Liver (tissue), 9 donors: Measurements from ENCODE around the gene EIF4G3. TPM values are rescaled to one million over a fixed set of nuclear protein-coding genes. Genes with fewer than 3 reads are reported as not detected.

Experiments
- DNase-seq: peaks from one replicate; pipeline ENCODE4 v3.0.0-alpha.2; 2017; ENCODE audit warnings: low spot score
- H3K27ac ChIP-seq, 2 donors: one replicate each; pipeline ENCODE4 v1.7.0; 2013; ENCODE audit warnings: inconsistent platforms in 2 of 2, low read length in 2 of 2, control low read depth in 1 of 2, low read depth in 1 of 2, mild to moderate bottlenecking in 1 of 2
- H3K27me3 ChIP-seq, 4 donors: one replicate each; pipeline versions ENCODE4 v1.6.1 to v1.7.0; 2013; ENCODE audit warnings: low read length in 3 of 4, inconsistent platforms in 1 of 4, mild to moderate bottlenecking in 1 of 4, moderate library complexity in 1 of 4; ENCODE audit not compliant: control insufficient read depth in 4 of 4, insufficient read depth in 4 of 4
- H3K36me3 ChIP-seq, 4 donors: one replicate each; pipeline versions ENCODE4 v1.6.1 to v1.7.0; 2013; ENCODE audit warnings: low read length in 3 of 4, mild to moderate bottlenecking in 3 of 4, low read depth in 1 of 4, moderate library complexity in 1 of 4; ENCODE audit not compliant: control insufficient read depth in 4 of 4, insufficient read depth in 3 of 4
- H3K4me1 ChIP-seq, 4 donors: one replicate each; pipeline versions ENCODE4 v1.6.1 to v1.7.0; 2013; ENCODE audit warnings: low read length in 3 of 4, mild to moderate bottlenecking in 3 of 4, moderate library complexity in 1 of 4; ENCODE audit not compliant: control insufficient read depth in 4 of 4, insufficient read depth in 4 of 4
- H3K4me3 ChIP-seq, 3 donors: one replicate each; pipeline versions ENCODE4 v1.6.1 to v1.7.0; 2013; ENCODE audit warnings: low read length in 3 of 3, control low read depth in 1 of 3, low read depth in 1 of 3, mild to moderate bottlenecking in 1 of 3
- H3K9ac ChIP-seq, 2 donors: one replicate each; pipeline ENCODE4 v1.7.0; 2013; ENCODE audit warnings: low read length in 2 of 2, mild to moderate bottlenecking in 2 of 2, moderate library complexity in 2 of 2, control low read depth in 1 of 2, low read depth in 1 of 2
- H3K9me3 ChIP-seq, 4 donors: one replicate each; pipeline versions ENCODE4 v1.6.1 to v1.7.0; 2013; ENCODE audit warnings: low read length in 3 of 4; ENCODE audit not compliant: control insufficient read depth in 4 of 4
- ATF3 ChIP-seq: IDR thresholded peaks from 2 replicates; pipeline ENCODE4 v1.6.1; 2016; ENCODE audit warnings: antibody characterized with exemption
- EGR1 ChIP-seq, 2 donors: IDR thresholded peaks; 2 replicates each; pipeline ENCODE4 v1.6.1; 2016 to 2018; ENCODE audit warnings: antibody characterized with exemption in 2 of 2, low read depth in 2 of 2
- FOXA1 ChIP-seq: IDR thresholded peaks from 2 replicates; pipeline ENCODE4 v1.6.1; 2016; ENCODE audit warnings: antibody characterized with exemption
- FOXA2 ChIP-seq: IDR thresholded peaks from 2 replicates; pipeline ENCODE4 v1.6.1; 2016; ENCODE audit warnings: antibody characterized with exemption
- HNF4A ChIP-seq, 2 donors: conservative IDR thresholded peaks; 2 replicates each; pipeline ENCODE4 v1.6.1; 2016; ENCODE audit warnings: antibody characterized with exemption in 2 of 2, mild to moderate bottlenecking in 2 of 2
- HNF4G ChIP-seq: IDR thresholded peaks from 2 replicates; pipeline ENCODE4 v1.6.1; 2016; ENCODE audit warnings: antibody characterized with exemption
- MAX ChIP-seq: IDR thresholded peaks from 2 replicates; pipeline ENCODE4 v1.6.1; 2016; ENCODE audit warnings: antibody characterized with exemption
- NR2F2 ChIP-seq: IDR thresholded peaks from 2 replicates; pipeline ENCODE4 v1.6.1; 2016; ENCODE audit warnings: antibody characterized with exemption
- RAD21 ChIP-seq, 2 donors: IDR thresholded peaks; 2 replicates each; pipeline ENCODE4 v1.6.1; 2016; ENCODE audit warnings: antibody characterized with exemption in 2 of 2, mild to moderate bottlenecking in 2 of 2
- REST ChIP-seq: IDR thresholded peaks from 2 replicates; pipeline ENCODE4 v1.6.1; 2016; ENCODE audit warnings: antibody characterized with exemption, mild to moderate bottlenecking
- SP1 ChIP-seq: IDR thresholded peaks from 2 replicates; pipeline ENCODE4 v1.6.1; 2018; ENCODE audit warnings: antibody characterized with exemption, mild to moderate bottlenecking
- TAF1 ChIP-seq: conservative IDR thresholded peaks from 2 replicates; pipeline ENCODE4 v1.6.1; 2016; ENCODE audit warnings: antibody characterized with exemption, mild to moderate bottlenecking
- YY1 ChIP-seq: IDR thresholded peaks from 2 replicates; pipeline ENCODE4 v1.6.1; 2016; ENCODE audit warnings: antibody characterized with exemption, mild to moderate bottlenecking
- ZBTB33 ChIP-seq: IDR thresholded peaks from 2 replicates; pipeline ENCODE4 v1.6.1; 2016; ENCODE audit warnings: antibody characterized with exemption
- WGBS: extraction: QIAGEN DNeasy Blood & Tissue Kit; methylation state at CpG from one replicate; pipeline ENCODE4 v1.1.7; 2013; 5-methylcytosine and 5-hydroxymethylcytosine counted together
- polyA plus RNA-seq, 2 donors: library from polyadenylated mRNA; stranded (reverse) in 1 of 2; unstranded in 1 of 2; fragments of 200-250 nt in 1 of 2; fragments of >200 nt in 1 of 2; fragmentation: Nextera tagmentation in 1 of 2; extraction: Ambion mirVana in 1 of 2; gene quantifications; one replicate each; pipeline versions ENCODE4 v1.2.1 to v1.2.3, GENCODE V29; 2013 to 2015
- total RNA-seq, 2 donors: library from RNA; depleted of rRNA; stranded (reverse); fragments of >200 nt; gene quantifications; one replicate each; pipeline ENCODE4 v1.2.3, GENCODE V29; 2014
- donor health status: healthy.
- donor health status: healthy.
- donor health status: healthy.
- donor health status: healthy.
- donor health status: healthy.

EIF4G3 gene
- total and polyA plus RNA-seq, 4 donors = 7.6 to 22.8 (median 11.7) TPM

- no peak overlapping the region for H3K9ac ChIP-seq
- WGBS = 70% methylated on average over 2 of the region's 2 CpGs
Measured at GRCh38 chr1:20992322-20993056, 184.2 kb downstream of the EIF4G3 start.

GRCh38 chr1:20988943-20989342 lies 187.8 kb downstream of the EIF4G3 start:
- Histone ChIP-seq H3K9me3 (no peaks in the 10 kb centered on the region), H3K36me3 (peaks cover 0 to 2% (median 0%) of the 10 kb centered on the region in 4 donors), H3K27ac (no peak overlapping the region), H3K4me1 (peaks cover 0 to 2% (median 0%) of the 10 kb centered on the region in 4 donors), H3K4me3 (no peak overlapping the region), H3K9ac (no peak overlapping the region), H3K27me3 (no peaks in the 10 kb centered on the region)
- 98% methylated on average over 6 of the region's 6 CpGs for whole genome bisulfite sequencing
- no peak for DNase-seq
- TF ChIP-seq YY1 = no peak
- no peak for TF ChIP-seq FOXA2
- no peak for TF ChIP-seq EGR1 (IDR thresholded peaks at IDR 0.05; ENCODE audit: low read depth in 2 of 2)
- TF ChIP-seq SP1 = no peak
- no peak for TF ChIP-seq RAD21 (IDR thresholded peaks at IDR 0.05)
- TF ChIP-seq FOXA1 = no peak
- TF ChIP-seq ZBTB33 = no peak
- TF ChIP-seq TAF1 = no peak
- TF ChIP-seq HNF4G = no peak
- no peak for TF ChIP-seq ATF3
- no peak for TF ChIP-seq NR2F2
- no peak for TF ChIP-seq MAX

More at GRCh38 chr1:20992322-20993056, 184.2 kb downstream of the EIF4G3 start:
- Histone ChIP-seq H3K27me3 (no peaks in the 10 kb centered on the region), H3K27ac (no peak overlapping the region), H3K4me3 (no peak overlapping the region), H3K4me1 (no peaks in the 10 kb centered on the region), H3K9me3 (no peaks in the 10 kb centered on the region), H3K36me3 (peaks cover 0 to 2% (median 0%) of the 10 kb centered on the region in 4 donors)
- DNase-seq = no peak
- no peak for TF ChIP-seq TAF1
- TF ChIP-seq HNF4A (conservative IDR thresholded peaks at IDR 0.05) = no peak
- no peak for TF ChIP-seq REST
